ENCODE measurements around the gene PPP1R17.

DNA sequence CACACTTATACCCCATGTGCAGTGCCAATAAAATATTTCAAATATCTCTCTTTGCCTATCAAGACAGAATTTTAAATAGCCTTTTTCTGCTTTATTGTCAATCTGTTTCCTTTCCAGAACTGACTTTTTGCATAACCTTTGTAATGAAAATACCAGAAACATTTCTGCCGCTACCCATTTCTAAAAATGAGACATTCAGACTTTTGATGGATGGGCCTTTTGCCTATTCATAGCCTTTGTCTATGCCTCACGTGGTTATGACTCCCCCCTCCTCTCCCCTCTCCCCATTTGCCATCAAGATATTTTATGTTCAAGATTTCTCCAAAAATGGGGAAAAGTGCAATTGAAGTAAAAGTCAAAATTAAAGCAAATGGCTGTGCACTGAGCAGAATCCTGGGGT, 5.9 kb downstream of the PPP1R17 start:
- TF ChIP-seq, protein P1, sequence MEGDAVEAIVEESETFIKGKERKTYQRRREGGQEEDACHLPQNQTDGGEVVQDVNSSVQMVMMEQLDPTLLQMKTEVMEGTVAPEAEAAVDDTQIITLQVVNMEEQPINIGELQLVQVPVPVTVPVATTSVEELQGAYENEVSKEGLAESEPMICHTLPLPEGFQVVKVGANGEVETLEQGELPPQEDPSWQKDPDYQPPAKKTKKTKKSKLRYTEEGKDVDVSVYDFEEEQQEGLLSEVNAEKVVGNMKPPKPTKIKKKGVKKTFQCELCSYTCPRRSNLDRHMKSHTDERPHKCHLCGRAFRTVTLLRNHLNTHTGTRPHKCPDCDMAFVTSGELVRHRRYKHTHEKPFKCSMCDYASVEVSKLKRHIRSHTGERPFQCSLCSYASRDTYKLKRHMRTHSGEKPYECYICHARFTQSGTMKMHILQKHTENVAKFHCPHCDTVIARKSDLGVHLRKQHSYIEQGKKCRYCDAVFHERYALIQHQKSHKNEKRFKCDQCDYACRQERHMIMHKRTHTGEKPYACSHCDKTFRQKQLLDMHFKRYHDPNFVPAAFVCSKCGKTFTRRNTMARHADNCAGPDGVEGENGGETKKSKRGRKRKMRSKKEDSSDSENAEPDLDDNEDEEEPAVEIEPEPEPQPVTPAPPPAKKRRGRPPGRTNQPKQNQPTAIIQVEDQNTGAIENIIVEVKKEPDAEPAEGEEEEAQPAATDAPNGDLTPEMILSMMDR (IDR thresholded peaks at IDR 0.05), result no peak
- no peak for TF ChIP-seq EP300 (IDR thresholded peaks at IDR 0.05)

Data from stomach (tissue), 4 donors.